Ishikawa (cell line): ENCODE data around the gene NSMCE1.

ENCODE experiments used
- CEBPB ChIP-seq: IDR thresholded peaks from 2 replicates; pipeline ENCODE4 v1.6.1; 2012
- CREB1 ChIP-seq: IDR thresholded peaks from 2 replicates; pipeline ENCODE4 v1.6.1; 2012; ENCODE audit warnings: low read depth
- EP300 ChIP-seq: IDR thresholded peaks from 2 replicates; pipeline ENCODE4 v1.6.1; 2012; ENCODE audit warnings: borderline replicate concordance
- FOXM1 ChIP-seq: IDR thresholded peaks from 2 replicates; pipeline ENCODE4 v1.6.1; 2012; ENCODE audit warnings: low read depth, borderline replicate concordance
- MAX ChIP-seq: IDR thresholded peaks from 2 replicates; pipeline ENCODE4 v1.6.1; 2012
- NFIC ChIP-seq: IDR thresholded peaks from 2 replicates; pipeline ENCODE4 v1.6.1; 2012
- RAD21 ChIP-seq: IDR thresholded peaks from 2 replicates; pipeline ENCODE4 v1.6.1; 2012; ENCODE audit warnings: low read depth
- REST ChIP-seq: IDR thresholded peaks from 2 replicates; pipeline ENCODE4 v1.6.1; 2012; ENCODE audit warnings: low read depth, mild to moderate bottlenecking
- TAF1 ChIP-seq: IDR thresholded peaks from 2 replicates; pipeline ENCODE4 v1.6.1; 2012; ENCODE audit warnings: low read depth, mild to moderate bottlenecking
- TCF12 ChIP-seq: IDR thresholded peaks from 2 replicates; pipeline ENCODE4 v1.6.1; 2012; ENCODE audit warnings: low read depth
- YY1 ChIP-seq: IDR thresholded peaks from 2 replicates; pipeline ENCODE4 v1.6.1; 2012; ENCODE audit warnings: low read depth
- ZBTB7A ChIP-seq: IDR thresholded peaks from 2 replicates; pipeline ENCODE4 v1.6.1; 2012; ENCODE audit warnings: low read depth

GRCh38 chr16:27238016-27238587 is 30.5 kb downstream of the NSMCE1 start:
- TF ChIP-seq TAF1, result no peak
- no peak for TF ChIP-seq ZBTB7A
- no peak for TF ChIP-seq MAX
- no peak for TF ChIP-seq TCF12
- TF ChIP-seq RAD21, result no peak
- TF ChIP-seq CEBPB, result no peak
- no peak for TF ChIP-seq REST
- TF ChIP-seq FOXM1, result no peak
- no peak for TF ChIP-seq NFIC
- no peak for TF ChIP-seq EP300
- no peak for TF ChIP-seq YY1
- no peak for TF ChIP-seq CREB1
